ENCODE results near the gene TMC3.

- no peak for TF ChIP-seq POLR2A (IDR thresholded peaks at IDR 0.05; ENCODE audit: low read depth, low read length)
- TF ChIP-seq POLR2AphosphoS5 (IDR thresholded peaks at IDR 0.05; ENCODE audit: low read depth, low read length) = no peak
These were observed 41.7 kb downstream of the TMC3 start for GRCh38 chr15:81332326-81332725.

Data from GM12892 (cell line).